ENCODE results near the gene NOX3.

DNA sequence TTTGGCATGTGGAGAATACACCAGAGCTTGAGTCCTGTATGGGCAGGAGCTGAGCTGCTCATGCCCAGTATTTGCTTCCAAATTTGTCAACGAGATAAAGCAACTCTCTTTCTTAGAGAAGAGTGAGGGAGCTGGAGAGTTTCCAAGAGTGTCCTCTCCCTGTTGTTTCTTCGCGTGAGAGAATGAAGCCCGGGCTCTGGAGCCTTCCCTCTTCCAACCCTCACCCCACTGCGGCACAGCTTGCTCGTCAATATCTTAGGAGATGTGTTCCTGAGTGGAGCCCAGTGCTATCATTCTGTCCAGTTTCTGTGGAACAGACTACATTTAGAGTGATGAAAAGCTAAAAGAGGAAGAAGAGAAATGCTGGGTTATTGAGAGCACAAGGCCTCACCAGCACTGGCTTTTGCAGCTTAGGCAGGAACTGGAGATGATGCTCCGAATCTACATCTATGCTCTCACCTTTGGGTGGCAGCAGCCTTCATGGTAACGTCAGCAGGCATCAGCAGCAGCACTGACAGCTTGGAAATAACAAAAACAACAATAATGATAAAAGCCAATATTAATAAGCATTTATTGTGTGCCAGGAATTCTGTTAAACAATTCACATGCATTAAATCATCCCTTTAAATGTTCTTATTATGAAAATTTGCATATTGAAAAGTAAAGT, 74.8 kb downstream of the NOX3 start:
- TF ChIP-seq ARHGAP35 (IDR thresholded peaks at IDR 0.05; ENCODE audit: partially characterized antibody) = no peak
- no peak for TF ChIP-seq ZNF12 (CRISPR knock-in tag; IDR thresholded peaks at IDR 0.05)

Data from K562 (cell line).